ENCODE measurements around the gene LMAN1L.

LMAN1L gene

DNA sequence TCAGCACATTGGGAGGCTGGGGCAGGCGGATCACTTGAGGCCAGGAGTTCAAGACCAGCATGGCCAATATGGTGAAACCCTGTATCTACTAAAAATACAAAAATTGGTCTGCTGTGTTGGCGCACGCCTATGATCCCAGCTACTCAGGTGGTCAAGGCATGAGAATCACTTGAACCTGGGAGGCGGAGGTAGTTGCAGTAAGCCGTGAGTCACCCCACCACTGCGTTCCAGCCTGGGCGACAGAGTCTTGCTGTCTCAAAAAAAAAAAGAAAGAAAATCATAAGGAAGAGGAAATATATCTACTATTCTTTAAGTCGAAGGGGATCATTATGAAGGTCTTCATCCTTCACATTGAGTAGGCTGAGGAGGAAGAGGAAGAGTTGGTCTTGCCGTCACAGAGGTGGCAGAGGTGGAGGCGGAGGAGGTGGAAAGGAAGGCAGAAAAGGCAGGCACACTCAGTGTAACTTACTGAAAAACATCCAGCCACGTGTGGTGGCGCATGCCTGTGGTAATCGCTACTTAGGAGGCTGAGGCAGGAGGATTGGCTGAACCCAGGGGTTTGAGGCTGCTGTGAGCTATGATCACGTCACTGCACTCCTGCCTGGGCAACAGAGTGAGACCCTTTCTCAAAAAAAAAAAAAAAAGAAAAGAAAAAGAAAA lies 16.5 kb upstream of the LMAN1L start:
- TF ChIP-seq, protein P1, sequence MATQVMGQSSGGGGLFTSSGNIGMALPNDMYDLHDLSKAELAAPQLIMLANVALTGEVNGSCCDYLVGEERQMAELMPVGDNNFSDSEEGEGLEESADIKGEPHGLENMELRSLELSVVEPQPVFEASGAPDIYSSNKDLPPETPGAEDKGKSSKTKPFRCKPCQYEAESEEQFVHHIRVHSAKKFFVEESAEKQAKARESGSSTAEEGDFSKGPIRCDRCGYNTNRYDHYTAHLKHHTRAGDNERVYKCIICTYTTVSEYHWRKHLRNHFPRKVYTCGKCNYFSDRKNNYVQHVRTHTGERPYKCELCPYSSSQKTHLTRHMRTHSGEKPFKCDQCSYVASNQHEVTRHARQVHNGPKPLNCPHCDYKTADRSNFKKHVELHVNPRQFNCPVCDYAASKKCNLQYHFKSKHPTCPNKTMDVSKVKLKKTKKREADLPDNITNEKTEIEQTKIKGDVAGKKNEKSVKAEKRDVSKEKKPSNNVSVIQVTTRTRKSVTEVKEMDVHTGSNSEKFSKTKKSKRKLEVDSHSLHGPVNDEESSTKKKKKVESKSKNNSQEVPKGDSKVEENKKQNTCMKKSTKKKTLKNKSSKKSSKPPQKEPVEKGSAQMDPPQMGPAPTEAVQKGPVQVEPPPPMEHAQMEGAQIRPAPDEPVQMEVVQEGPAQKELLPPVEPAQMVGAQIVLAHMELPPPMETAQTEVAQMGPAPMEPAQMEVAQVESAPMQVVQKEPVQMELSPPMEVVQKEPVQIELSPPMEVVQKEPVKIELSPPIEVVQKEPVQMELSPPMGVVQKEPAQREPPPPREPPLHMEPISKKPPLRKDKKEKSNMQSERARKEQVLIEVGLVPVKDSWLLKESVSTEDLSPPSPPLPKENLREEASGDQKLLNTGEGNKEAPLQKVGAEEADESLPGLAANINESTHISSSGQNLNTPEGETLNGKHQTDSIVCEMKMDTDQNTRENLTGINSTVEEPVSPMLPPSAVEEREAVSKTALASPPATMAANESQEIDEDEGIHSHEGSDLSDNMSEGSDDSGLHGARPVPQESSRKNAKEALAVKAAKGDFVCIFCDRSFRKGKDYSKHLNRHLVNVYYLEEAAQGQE (IDR thresholded peaks at IDR 0.05; ENCODE audit: insufficient read depth in 1 of 2, low read depth in 2 of 2, low read length in 2 of 2), result no peak
- TF ChIP-seq SIN3A (IDR thresholded peaks at IDR 0.05; ENCODE audit: borderline replicate concordance, insufficient read depth, low read length) (no peak), FOXP2 (optimal IDR thresholded peaks at IDR 0.05; ENCODE audit: borderline replicate concordance, extremely low read depth, extremely low read length, insufficient read depth) (no peak), TAF1 (IDR thresholded peaks at IDR 0.05; ENCODE audit: borderline replicate concordance, insufficient read depth, low read length) (no peak), POLR2AphosphoS5 (IDR thresholded peaks at IDR 0.05; ENCODE audit: low read depth, low read length) (no peak)

DNA sequence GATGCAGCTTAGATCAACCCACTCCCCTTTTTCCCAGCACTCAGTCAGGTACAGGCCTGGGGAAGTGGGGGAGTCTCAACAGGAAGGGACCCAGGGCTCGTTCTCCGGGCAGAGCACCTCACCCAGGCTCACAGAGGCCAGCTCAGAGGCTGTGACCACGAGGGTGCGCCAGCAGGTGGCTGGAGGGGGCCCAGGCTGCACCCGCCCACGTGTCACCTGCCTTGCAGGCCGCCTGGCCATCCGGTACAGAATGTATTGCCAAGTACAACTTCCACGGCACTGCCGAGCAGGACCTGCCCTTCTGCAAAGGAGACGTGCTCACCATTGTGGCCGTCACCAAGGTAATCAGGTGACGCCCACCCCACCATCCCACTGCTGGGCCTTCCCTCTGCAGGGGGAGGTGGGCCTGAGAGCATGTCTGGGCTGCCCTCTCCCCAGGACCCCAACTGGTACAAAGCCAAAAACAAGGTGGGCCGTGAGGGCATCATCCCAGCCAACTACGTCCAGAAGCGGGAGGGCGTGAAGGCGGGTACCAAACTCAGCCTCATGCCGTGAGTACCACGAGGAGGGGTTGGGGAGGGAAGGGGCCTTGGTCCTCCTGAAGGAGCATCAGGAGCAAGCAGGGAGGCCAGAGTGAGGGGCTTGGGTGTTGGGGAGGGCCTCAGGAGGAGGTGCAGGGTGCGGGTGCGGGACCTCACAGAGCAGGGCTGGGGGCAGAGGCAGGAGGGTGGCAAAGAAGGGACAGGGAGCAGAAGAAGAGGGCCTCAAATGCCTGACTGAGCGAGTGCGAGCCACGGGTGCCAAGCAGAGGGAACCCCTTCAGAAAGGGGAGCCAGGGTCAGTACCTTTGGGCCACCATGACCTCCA lies 14.0 kb upstream of the LMAN1L start:
- TF ChIP-seq SIN3A (IDR thresholded peaks at IDR 0.05; ENCODE audit: borderline replicate concordance, insufficient read depth, low read length), result no peak
- no peak for TF ChIP-seq TAF1 (IDR thresholded peaks at IDR 0.05; ENCODE audit: borderline replicate concordance, insufficient read depth, low read length)
- TF ChIP-seq FOXP2 (optimal IDR thresholded peaks at IDR 0.05; ENCODE audit: borderline replicate concordance, extremely low read depth, extremely low read length, insufficient read depth), result no peak
- TF ChIP-seq, protein P1 (IDR thresholded peaks at IDR 0.05; ENCODE audit: insufficient read depth in 1 of 2, low read depth in 2 of 2, low read length in 2 of 2), result no peak
- TF ChIP-seq POLR2AphosphoS5 (IDR thresholded peaks at IDR 0.05; ENCODE audit: low read depth, low read length), result no peak

DNA sequence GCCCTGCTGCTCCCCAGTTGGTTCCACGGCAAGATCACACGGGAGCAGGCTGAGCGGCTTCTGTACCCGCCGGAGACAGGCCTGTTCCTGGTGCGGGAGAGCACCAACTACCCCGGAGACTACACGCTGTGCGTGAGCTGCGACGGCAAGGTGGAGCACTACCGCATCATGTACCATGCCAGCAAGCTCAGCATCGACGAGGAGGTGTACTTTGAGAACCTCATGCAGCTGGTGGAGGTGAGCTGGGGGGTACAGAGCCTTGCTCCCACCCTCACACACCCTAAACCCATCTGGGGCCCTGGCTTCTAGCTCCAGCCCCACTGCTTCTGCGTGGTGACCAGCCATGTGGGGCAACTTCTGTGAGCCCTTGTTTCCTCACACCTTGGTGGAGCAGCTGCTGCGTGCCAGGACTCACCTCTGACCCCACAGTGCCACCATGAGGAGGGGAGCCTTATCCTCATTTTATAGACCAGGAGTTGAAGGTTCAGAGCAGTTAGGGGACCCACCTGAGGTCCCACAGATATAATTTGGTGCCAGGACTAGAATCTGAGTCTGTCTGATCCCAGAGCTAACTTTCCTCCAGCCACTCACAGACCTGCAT lies 13.3 kb upstream of the LMAN1L start:
- TF ChIP-seq FOXP2 (optimal IDR thresholded peaks at IDR 0.05; ENCODE audit: borderline replicate concordance, extremely low read depth, extremely low read length, insufficient read depth), result no peak
- TF ChIP-seq, protein P1 (IDR thresholded peaks at IDR 0.05; ENCODE audit: insufficient read depth in 1 of 2, low read depth in 2 of 2, low read length in 2 of 2), result no peak
- no peak for TF ChIP-seq SIN3A (IDR thresholded peaks at IDR 0.05; ENCODE audit: borderline replicate concordance, insufficient read depth, low read length)
- no peak for TF ChIP-seq TAF1 (IDR thresholded peaks at IDR 0.05; ENCODE audit: borderline replicate concordance, insufficient read depth, low read length)
- no peak for TF ChIP-seq POLR2AphosphoS5 (IDR thresholded peaks at IDR 0.05; ENCODE audit: low read depth, low read length)

DNA sequence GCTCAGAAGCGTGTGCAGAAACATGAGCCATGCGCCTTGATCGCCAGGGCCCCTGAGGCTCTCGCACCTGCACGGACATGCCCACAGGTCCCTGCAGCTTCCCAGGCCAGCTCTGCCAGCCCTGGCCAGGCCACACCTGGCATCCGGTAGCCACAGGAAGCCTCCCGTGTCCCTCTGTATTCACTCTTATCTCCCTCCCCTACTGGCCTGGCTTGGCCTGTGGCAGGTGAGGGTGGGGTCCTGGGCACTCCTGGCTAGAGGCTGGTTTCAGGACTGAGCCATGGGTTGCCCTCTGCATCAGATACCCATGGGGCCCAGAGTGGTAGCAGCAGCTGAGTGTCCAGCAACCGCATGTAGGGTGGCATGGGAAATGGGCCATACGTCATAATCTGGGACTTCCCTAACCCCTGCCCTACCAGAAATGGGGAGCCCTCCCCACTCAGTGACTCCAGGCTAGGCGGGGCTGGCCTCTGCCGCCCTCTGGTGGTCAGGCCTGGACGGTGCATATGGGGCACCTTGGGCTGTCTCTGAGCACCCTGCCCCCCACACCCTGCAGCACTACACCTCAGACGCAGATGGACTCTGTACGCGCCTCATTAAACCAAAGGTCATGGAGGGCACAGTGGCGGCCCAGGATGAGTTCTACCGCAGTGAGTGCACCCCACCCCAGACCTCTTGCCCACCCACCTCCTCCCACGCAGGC lies 12.6 kb upstream of the LMAN1L start:
- TF ChIP-seq FOXP2 (optimal IDR thresholded peaks at IDR 0.05; ENCODE audit: borderline replicate concordance, extremely low read depth, extremely low read length, insufficient read depth) (peak; percentile 78), SIN3A (IDR thresholded peaks at IDR 0.05; ENCODE audit: borderline replicate concordance, insufficient read depth, low read length) (no peak)

DNA sequence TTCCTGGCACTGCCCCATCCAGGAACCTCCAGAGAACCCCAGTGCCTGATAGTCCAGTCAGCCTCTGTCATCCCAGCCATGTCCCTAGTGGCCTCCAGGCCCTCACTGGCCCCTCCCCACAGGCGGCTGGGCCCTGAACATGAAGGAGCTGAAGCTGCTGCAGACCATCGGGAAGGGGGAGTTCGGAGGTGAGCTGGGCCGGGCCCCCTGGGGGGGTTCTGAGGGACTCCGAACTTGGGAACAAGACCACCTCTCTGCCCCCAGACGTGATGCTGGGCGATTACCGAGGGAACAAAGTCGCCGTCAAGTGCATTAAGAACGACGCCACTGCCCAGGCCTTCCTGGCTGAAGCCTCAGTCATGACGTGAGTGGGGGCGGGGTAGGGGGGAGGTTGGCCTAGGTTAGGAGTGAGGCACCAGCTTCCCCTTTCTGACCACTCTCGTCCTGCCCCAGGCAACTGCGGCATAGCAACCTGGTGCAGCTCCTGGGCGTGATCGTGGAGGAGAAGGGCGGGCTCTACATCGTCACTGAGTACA lies 12.0 kb upstream of the LMAN1L start:
- TF ChIP-seq, protein P1 (IDR thresholded peaks at IDR 0.05; ENCODE audit: insufficient read depth in 1 of 2, low read depth in 2 of 2, low read length in 2 of 2), result no peak
- TF ChIP-seq SIN3A (IDR thresholded peaks at IDR 0.05; ENCODE audit: borderline replicate concordance, insufficient read depth, low read length) (no peak), TAF1 (IDR thresholded peaks at IDR 0.05; ENCODE audit: borderline replicate concordance, insufficient read depth, low read length) (no peak), POLR2AphosphoS5 (IDR thresholded peaks at IDR 0.05; ENCODE audit: low read depth, low read length) (no peak), FOXP2 (optimal IDR thresholded peaks at IDR 0.05; ENCODE audit: borderline replicate concordance, extremely low read depth, extremely low read length, insufficient read depth) (no peak)
